HG02870 (cell line): ENCODE results near the gene SFMBT1.

Source experiments
- ATAC-seq: cut with Tn5 transposase; IDR thresholded peaks from one replicate; pipeline ENCODE4 v1.9.1; 2021; ENCODE audit warnings: mild to moderate bottlenecking, moderate library complexity; ENCODE audit not compliant: unreplicated experiment

The SFMBT1 gene

DNA sequence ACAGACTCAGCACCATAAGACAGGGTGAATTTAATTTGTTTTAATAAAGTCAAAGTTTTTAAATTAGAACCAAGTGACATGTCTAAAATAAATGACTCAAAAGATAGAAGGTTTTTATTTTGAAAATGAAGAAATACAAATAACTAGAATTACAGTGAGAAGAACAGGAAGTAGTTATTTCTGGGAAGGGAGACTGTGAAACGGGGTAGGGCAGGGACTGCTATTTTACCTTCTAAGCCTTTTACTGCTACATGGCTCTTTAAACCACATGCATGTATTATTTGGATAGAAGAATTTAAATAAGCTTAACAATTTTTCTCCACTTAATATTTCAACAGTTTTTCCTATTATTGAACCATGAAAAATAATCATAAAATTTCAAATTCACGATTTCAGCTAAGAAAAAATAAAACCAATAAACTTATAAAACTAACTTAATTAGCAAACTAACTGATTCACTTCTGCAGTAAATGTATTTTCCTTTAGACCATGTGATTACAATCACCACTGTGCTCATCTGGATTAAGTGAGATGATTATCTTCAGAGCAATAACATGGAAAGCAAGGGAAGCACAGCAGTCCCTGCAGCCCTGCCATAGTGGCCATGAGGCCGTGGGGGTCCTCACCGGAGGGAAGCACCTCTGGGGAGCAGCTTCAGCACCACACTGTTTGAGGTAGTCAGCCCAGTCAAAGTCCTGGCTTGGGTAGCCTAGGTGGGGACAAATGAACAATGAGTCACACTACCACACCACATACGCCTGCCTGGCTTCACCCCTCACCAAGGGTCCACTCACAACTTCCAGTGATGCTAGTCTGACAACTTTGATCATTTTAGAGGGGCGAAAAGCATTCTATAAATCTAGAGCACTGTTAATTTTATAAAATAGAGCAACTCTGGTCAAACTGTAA, 120.2 kb downstream of the SFMBT1 start:
- no peak for ATAC-seq

GRCh38 chr3:52923963-52924362, 121.9 kb downstream of the SFMBT1 start:
- no peak for ATAC-seq

GRCh38 chr3:52920841-52921240, 125.0 kb downstream of the SFMBT1 start:
- ATAC-seq, result no peak

DNA sequence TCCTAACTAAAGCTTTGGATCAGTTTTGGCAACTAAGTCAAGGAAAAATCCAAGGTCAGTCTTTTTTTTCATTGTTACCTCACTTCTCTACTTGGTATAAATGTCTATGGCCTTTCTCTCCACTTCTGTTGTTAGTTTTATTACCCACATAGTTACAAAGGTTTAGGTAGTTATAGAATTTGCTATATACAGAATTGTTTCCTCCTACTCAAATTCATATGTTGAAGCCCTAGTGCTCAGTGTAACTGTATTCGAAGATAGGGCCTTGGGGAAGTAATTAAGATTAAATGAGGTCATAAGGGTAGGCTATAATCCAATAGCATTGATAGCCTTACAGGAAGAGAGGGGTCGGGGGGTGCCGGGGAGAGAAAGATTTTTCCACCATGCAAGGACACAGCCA, 128.8 kb downstream of the SFMBT1 start:
- ATAC-seq, result no peak

GRCh38 chr3:52915294-52915693, 130.6 kb downstream of the SFMBT1 start:
- ATAC-seq, result no peak

GRCh38 chr3:52912885-52913731, 132.8 kb downstream of the SFMBT1 start:
- no peak for ATAC-seq

- ATAC-seq, result no peak
Observed at GRCh38 chr3:52910823-52911222, 135.1 kb downstream of the SFMBT1 start.

DNA sequence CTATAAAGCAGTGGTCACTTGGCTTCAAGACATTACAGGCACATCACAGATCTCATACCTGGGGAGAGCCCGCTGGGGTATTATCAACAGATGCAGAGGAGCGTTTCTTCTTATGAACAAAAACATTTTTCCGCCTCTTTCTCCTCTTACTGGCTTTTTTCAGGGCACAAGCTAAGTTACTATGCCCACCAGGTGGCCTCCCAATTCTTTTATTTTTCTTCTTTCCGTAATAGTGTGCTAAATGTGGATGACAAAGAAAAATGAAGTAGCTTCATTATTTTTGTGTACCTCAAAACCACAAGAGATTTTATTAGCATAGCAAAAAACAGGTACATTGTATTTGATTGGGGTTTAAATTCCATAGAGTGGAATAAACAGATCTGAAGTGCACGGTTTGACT, 138.4 kb downstream of the SFMBT1 start:
- no peak for ATAC-seq

- no peak for ATAC-seq
Observed at GRCh38 chr3:52904552-52904951, 141.3 kb downstream of the SFMBT1 start.

DNA sequence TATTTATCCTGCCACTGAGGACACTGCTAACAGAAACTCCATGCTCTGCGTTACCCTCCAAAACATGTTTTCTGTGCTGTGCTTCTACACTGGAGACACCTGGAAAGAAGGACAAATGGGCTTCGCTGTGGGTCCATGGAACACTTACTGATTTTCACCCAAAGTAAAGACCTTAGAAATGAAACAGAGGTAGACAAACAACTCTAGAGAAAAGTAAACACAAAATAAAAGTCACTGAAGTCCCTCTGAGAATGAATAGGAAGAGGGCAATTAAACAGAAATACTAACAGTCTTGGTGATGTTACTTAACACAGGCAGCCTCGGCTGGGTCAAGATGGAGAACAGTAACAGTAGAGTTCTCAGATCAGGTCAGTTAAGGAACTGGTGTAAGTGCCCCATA, 141.9 kb downstream of the SFMBT1 start:
- no peak for ATAC-seq

DNA sequence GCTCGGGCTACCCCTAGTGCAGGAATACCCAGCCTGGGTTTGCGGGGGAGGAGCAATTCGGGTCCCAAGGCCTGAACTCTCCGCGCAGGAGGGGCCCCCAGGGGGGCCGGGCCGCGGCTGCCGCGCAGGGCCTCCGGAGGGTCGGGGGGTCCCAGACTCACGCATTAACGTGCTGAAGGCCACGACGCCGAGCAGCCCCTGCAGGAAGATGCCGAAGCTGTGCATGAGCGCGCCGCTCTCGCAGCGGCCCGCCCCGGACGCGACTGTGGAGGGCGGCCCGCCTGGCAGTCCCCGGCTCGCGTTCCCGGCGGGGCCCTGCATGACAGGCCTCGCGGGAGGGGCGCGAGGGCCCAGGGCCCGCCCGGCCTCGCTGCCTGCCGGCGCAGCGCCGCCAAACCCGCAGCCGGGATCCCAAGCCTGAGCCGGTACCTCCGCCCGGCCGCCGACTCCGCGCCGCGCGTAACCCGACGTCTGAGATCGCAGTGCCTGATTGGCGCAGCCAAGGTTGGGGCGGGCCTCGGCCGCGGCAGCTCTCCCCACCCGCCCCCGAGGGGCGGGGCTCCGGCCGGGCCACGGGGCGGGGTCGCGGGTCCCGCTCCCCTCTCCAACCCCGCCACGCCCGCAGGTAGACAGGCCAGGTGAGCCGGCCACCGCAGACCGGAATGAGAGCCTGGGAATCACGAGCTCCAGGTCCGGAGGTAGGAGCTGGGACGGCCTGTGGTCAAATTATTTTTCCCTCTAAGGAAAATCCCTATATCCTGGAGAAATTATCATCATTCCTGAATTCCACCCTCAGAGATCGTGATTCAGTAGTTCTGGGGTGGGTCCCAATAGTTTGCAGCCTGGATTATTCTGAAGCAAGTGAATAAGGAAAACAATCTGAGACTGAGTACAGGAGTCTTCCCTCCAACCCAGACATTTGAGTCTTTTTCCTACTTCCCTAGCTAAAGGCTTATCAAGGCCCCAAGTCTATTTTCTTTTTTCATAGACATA, 148.4 kb downstream of the SFMBT1 start, which contains the start of gene STIMATE:
TSS of gene STIMATE (minus strand) at position 419 of the 993 bp plus-strand sequence. CDS start at position 321, 98 bp downstream.
- peak; percentile 81 for ATAC-seq

DNA sequence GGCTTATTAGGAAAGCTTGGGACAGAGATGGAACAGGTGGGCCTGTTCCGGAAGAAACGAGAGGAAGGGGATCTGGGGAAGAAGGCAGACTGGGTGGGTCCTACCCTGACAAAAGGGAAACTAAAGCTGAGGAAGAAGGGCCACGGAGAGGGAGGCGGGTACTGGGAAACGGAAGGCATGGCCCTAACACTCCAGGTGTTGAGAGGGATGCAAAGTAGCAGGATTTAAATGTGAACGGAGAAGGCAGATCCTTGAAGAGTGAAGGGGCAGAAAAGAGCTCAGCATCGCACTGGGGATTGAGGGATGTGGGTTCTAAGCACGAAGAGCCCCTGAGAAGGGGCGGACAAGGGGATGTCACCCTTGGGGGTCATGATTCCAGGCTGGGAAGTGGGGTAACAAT, 149.3 kb downstream of the SFMBT1 start:
- no peak for ATAC-seq

DNA sequence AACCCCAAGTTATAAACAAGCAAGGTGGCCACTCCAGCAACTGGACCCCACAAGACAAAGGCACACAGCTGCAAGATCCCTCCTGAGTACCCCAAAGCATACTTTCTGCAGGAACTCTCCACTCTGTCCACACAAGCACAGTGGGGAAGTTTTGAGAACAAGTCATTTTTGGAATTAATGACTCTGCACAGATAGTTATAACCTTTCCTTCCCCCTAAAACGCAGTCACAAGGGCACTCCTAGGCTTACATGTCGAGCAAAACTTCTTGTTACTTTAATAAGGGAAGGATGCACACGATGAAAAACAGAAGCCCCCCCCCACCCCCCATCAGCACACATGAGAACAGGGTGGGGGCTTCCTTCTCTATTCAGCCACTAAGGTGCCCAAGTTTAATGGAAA, 149.7 kb downstream of the SFMBT1 start:
- no peak for ATAC-seq

GRCh38 chr3:52895418-52895817, 150.5 kb downstream of the SFMBT1 start:
- ATAC-seq, result no peak

GRCh38 chr3:52894756-52895155, 151.1 kb downstream of the SFMBT1 start:
- ATAC-seq, result no peak

- no peak for ATAC-seq
Observed at GRCh38 chr3:52893723-52894122, 152.2 kb downstream of the SFMBT1 start.

GRCh38 chr3:52892625-52893311, 153.1 kb downstream of the SFMBT1 start:
- no peak for ATAC-seq

- no peak for ATAC-seq
Observed at GRCh38 chr3:52892290-52892624, 153.6 kb downstream of the SFMBT1 start.

- ATAC-seq, result no peak
Observed at GRCh38 chr3:52891615-52892081, 154.2 kb downstream of the SFMBT1 start.

GRCh38 chr3:52891164-52891563, 154.7 kb downstream of the SFMBT1 start:
- ATAC-seq, result no peak
